Loucy (cell line): ENCODE data around the gene ASB16.

ENCODE experiments used
- EZH2phosphoT487 ChIP-seq: fragments of 200-600 bp; IDR thresholded peaks from 2 replicates; pipeline ENCODE4 v1.6.1; 2018; ENCODE audit warnings: antibody characterized with exemption, mild to moderate bottlenecking, moderate library complexity, borderline replicate concordance
- TF ChIP-seq, protein P1 (sequence below): fragments of 200-600 bp; sonication (generic); conservative IDR thresholded peaks from 2 replicates; pipeline ENCODE4 v1.5.1; 2014; ENCODE audit warnings: mild to moderate bottlenecking, antibody characterized with exemption, low read length

DNA sequence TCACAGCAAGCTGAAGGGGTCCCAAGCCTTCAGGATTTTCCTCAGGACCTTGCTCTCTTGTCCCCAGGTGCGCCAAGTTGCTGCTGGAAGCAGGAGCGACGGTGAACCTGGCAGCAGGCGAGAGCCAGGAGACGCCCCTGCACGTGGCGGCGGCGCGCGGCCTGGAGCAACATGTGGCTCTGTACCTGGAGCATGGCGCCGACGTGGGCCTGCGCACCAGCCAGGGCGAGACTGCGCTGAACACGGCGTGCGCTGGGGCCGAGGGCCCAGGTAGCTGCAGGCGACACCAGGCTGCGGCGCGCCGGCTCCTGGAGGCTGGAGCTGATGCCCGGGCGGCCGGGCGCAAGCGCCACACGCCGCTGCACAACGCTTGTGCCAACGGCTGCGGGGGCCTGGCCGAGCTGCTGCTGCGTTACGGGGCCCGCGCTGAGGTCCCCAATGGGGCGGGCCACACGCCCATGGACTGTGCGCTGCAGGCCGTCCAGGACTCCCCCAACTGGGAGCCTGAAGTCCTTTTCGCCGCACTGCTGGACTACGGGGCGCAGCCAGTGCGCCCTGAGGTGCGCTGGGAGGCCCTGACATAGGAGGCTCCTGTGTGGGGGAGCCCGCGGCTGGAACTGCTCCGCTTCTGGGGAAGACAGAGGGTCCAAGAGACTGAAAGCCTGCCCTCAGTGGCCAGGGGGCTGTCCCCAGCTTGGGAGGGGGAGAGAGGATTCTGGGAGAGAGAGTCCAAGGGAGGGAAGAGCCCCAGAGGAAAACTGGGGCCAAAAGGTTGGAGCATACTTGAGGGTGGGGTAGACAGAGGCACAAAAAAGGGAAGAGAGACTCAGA is 6.4 kb downstream of the ASB16 start:
- TF ChIP-seq, protein P1, sequence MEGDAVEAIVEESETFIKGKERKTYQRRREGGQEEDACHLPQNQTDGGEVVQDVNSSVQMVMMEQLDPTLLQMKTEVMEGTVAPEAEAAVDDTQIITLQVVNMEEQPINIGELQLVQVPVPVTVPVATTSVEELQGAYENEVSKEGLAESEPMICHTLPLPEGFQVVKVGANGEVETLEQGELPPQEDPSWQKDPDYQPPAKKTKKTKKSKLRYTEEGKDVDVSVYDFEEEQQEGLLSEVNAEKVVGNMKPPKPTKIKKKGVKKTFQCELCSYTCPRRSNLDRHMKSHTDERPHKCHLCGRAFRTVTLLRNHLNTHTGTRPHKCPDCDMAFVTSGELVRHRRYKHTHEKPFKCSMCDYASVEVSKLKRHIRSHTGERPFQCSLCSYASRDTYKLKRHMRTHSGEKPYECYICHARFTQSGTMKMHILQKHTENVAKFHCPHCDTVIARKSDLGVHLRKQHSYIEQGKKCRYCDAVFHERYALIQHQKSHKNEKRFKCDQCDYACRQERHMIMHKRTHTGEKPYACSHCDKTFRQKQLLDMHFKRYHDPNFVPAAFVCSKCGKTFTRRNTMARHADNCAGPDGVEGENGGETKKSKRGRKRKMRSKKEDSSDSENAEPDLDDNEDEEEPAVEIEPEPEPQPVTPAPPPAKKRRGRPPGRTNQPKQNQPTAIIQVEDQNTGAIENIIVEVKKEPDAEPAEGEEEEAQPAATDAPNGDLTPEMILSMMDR, result no peak
- no peak for TF ChIP-seq EZH2phosphoT487
